ENCODE data around the gene FGFRL1.

- TF ChIP-seq CTCF (IDR thresholded peaks at IDR 0.05; ENCODE audit: low read length) (no peak), EZH2 (IDR thresholded peaks at IDR 0.05; ENCODE audit: borderline replicate concordance, low read length) (no peak)
Observed at GRCh38 chr4:1075225-1075624, 63.8 kb downstream of the FGFRL1 start.

Measured in OCI-LY1 (cell line).